Measurements from ENCODE around the gene GALNT4.

Gene GALNT4

GRCh38 chr12:89528434-89528833, 3.8 kb upstream of the GALNT4 start:
- DNase-seq, result no peak

DNA sequence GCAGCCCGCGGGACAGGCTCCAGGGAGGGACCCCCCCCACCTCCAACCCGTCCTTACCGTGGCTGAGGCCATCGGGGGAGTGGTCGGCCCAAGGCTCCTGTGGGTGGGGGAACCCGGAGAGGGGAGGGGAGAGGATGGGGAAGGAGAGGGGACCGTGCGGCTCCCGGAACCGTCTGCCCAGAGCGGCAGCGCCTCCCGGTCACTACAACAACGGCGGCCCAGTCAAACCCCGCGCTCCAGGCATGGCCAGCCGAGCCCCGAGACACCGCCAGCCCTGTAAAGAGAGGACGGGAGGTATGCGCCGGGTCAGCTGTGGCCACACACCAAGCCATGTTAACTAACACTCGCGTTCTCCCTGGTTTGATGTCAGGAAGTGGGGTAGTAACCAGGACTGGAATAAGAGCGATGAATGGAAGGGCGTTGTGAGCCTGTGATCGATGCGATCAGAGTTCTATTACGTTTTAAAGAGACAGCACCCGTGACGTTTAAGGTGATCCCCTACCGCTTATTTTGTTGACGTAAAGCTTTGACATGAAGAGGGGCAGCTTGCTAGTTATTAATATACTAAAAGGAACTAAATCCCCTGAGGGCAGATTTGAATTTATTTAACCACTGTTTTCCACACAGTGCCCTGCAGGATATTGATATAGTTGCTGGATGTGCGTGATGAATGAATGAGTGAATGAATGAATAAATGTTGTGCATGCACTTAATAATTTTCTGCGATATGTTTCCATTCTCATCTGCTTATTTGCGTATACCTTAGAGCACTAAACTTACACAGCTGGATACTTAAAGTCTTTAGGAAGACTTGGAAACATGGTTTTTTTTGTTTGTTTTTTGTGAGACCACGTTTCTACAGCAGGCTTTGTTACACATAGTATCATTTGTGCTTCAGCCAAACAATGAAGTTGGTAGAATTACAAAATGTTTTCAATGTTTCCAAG, 1.5 kb upstream of the GALNT4 start, which contains the start of gene POC1B:
POC1B (minus strand) TSS at position 224 of the 947 bp plus-strand sequence; CDS start at position 72, 152 bp downstream.
- peak; percentile 94 for DNase-seq

GRCh38 chr12:89525305-89525823, 768 bp upstream of the GALNT4 start:
- peak; percentile 86 for DNase-seq

DNA sequence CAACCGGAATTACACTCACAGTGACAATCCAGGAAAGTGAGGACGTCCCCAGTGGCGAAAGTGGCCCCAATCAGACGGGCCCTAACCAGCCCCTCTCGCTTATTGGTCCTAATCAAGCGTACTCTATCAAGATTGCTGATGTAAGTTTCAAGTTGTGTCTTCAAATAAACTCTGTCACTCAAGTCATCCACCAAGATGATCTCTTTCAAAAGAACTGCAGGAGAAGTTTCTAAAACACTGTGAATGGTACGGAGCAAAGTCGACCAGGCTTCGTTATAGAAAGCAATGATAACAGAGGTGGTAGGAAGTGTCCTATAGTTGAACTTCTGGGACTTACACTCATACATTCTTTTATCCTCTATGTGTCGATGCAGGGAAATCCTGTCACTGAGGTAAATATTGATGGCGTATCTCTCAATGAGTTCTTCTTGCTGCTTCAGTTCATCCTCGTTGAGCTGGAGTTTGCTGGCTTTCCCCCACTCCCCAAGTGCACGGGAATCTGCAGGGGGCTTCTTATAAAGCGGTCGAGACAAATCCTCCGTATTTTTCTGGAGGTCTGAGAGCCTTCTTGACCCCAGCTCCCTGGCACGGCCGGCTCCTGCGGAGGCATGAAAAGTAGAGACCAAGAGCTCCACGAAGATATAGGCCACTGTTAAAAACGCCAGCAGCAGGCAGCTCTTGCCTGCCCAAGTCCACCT, 604 bp downstream of the GALNT4 start:
- no peak for DNase-seq

GRCh38 chr12:89523393-89523792, 1.2 kb downstream of the GALNT4 start:
- DNase-seq, result no peak

- no peak for DNase-seq
Observed at GRCh38 chr12:89521364-89522223, 3.0 kb downstream of the GALNT4 start.

DNA sequence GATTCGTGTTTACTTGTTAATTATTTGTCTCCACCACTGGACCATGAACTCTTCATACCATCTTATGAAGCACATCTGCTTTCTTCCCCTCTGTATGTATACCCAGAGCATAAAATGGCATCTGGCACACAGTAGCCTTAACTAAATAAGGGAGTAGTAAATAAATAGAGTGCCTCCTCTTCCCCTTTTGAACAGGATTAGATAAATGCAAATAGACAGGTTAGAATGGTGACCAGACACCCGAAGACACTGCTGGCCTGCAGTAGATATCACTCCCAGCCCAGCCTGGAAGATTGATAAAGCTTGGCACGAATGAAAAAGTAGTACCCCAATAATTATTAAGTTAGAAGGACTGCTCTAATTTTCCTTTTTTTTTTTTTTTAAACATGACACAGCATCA, 6.9 kb downstream of the GALNT4 start:
- no peak for DNase-seq

DNA sequence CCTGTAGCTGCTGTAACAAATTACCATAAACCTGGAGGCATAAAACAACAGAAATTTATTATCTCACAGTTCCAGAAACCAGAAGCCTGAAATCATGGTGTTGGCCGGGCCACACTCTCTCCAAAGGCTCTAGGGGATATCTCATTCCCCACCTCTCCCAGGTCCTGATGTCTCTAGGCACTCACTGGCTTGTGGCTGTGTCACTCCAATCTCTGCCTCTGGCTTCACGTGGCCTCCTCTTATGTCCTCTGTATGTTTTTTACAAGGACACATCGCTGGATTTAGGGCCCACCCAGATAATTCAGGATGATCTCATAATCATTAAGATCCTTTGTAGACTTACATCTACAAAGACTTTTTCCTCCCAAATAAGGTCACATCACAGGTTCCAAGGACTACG, 8.0 kb downstream of the GALNT4 start:
- no peak for DNase-seq

DNA sequence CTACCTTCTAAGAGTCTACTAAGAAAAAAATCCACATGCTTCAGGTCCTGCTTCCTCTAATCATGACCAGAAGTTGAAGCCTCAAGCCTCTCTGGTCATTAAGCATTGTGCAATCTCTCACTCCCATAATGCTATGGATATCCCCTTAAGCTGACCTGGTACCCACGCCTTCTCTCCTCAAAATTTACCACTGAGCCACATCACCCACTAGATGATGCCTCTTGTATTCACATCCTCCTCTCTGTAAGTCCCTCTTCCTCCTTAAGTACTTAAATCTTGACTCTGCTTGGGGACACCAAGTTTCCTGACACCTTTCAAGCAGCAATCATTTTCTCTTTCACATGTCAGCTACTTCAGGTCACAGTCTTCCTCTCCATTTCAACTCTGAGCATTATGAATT, 9.8 kb downstream of the GALNT4 start:
- no peak for DNase-seq

DNA sequence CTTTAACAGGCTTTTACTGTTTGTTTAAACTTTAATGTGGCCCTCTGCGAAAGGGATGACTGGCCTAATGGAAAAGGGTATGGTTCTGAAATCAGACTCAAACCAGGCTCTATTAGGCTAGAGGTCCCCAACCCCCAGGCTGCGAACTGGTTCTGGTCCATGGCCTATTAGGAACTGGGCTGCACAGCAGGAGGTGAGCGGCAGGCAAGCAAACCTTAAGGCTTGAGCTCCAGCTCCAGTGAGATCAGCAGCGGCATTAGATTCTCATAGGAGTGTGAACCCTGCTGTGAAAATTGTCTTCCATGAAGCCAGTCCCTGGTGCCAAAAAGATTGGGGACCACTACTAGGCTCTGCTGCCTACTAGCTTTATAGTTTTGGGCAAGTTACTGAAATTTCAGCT, 11.1 kb downstream of the GALNT4 start:
- DNase-seq, result no peak

DNA sequence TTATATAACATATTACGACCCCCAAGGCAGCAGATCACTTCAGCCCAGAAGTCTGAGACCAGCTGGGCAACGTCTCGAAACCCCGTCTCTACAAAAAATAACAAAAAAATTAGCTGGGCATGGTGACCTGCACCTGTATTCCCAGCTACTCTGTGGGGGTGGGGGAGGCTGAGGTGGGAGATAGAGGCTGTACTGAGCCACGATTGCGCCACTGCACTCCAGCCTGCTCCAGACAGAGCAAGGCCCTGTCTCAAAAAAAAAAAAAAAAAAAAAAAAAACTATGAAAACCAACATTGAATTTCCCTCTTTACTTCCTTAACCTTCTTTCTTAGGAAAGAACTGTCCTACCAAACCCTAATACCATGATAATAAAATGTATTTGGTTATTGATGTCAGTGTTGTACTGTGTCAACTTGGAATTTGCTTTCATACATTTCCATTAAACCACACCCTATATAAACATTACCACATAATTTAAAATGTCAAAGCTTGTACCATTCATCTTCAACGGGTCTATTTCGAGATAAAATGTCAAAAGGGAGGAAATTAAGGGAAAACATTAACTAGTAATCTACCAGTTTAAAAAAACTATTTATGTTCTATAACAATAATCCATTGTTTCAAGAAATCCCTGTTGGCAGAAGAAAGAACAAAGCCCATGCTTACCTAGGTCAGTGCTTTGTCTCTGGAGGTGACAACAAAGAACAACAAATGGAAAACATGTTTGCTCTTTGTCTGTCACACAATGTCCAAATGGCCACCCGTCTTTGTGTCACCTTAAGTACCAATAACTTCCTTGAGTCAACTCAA, 17.4 kb downstream of the GALNT4 start:
- DNase-seq, result no peak

GRCh38 chr12:89506050-89506449, 18.5 kb downstream of the GALNT4 start:
- no peak for DNase-seq

DNA sequence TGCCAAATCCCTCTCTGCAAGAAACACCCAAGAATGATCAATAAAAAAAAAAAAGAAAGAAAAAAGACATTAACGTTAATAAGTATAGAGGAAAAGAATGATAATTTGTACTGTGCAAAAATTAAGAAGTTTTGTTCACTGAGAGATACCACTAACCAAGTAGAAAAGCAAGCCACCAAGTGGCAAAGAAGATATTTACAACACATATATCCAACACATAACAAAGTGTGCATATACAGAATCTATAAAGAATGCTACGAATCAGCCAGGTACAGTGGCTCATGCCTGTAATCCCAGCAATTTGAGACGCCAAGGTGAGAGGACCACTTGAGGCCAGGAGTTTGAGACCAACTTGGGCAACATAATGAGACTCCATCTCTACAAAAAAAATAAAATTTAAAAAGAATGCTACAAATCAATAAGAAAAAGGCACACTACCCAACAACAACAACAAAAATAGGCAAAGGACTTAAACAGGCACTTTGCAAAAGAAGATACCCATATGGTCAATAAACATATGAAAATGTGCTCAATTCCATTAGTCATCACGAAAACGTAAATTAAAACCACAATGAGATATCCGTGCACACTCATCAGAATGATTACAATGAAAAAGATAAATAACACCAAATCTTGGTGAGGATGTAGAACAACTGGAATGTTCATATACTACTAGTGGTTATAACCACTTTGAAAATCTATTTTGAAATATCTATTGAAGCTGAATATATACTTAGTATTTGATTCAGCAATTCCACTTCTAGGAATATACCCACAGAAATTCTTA, 19.8 kb downstream of the GALNT4 start:
- no peak for DNase-seq

DNA sequence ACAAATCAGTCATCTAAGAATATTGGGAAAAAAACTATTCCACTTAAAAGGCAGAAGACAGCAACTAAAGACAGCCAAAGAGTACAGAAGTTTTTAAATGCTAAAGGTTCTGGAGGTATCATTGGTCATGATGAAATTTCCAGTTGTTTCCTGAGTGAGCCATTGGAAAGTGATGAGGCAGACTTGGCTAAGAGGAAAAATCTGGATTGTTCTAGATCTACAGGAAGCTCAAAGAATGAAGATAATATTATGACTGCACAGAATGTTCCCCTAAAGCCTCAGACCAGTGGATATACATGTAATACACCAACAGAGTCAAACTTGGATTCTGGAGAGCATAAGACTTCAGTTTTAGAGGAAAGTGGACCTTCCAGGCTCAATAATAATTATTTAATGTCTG, 22.8 kb downstream of the GALNT4 start:
- DNase-seq, result no peak

- no peak for DNase-seq
Observed at GRCh38 chr12:89499857-89500256, 24.7 kb downstream of the GALNT4 start.

DNA sequence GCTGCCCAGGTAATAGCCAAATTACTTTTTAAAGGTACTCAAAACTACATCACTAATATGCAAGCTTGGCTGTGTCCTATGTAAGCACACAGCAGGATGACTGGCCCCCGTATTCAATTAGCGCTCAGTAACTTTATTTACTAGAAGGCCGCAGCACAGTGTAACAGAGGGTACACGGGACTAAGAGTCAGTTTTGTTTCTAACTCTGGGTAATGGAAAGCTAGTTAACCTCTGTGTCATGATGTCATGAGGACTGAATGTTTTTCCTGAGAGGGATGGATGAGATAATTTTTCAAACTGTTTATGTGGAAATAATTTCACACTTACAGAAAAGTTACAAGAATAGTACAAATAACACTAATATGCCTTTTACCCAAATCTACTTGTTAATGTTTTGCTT, 27.1 kb downstream of the GALNT4 start:
- no peak for DNase-seq

DNA sequence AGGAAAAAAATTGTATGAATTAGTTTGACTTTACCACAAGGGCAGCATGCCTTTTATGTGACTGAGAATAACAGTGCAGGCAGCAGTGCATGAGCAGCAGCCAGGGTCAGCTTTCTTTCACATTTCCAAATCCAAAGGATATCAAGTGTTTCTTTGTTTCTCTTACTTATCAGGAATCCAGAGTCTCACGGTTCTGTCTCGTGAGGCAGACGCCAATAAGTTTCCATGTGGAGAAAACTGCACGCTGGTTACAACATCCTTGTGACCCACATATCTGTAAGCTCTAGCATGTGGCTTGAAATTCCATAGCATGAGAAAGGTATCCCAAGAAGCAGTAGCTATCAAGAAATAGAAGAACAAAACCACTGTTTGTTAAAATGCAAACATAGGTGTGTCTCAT, 27.6 kb downstream of the GALNT4 start:
- DNase-seq, result no peak

- no peak for DNase-seq
Observed at GRCh38 chr12:89494411-89495231, 30.0 kb downstream of the GALNT4 start.

GRCh38 chr12:89493670-89494302, 30.8 kb downstream of the GALNT4 start:
- DNase-seq, result no peak

DNA sequence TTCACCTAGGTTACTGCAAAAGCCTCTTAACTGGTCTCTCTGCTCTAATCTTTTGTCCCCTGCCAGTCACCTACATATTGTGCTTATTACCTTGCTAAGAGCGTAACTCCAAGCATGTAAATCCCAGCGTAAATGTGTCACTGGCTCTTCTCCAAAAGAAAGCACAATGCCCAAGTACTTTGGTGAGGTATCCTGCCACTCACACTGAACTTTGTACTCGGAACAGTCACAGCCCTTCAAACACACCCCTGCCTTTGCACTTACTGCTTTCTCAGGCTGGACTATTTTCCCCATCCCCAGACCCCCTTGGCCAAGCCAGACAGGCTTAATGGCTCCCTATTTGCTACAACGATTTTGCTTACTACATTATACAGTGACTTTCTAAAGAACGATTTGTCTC, 31.7 kb downstream of the GALNT4 start:
- no peak for DNase-seq

Measured in retina (tissue), 1 donor.